ENCODE results near the gene ANO3. TPM values are rescaled to one million over a fixed set of nuclear protein-coding genes. Genes with fewer than 3 reads are reported as not detected.

Gene ANO3
- total and polyA plus RNA-seq, 4 donors, result 0.02 to 0.63 (median 0.16) TPM

DNA sequence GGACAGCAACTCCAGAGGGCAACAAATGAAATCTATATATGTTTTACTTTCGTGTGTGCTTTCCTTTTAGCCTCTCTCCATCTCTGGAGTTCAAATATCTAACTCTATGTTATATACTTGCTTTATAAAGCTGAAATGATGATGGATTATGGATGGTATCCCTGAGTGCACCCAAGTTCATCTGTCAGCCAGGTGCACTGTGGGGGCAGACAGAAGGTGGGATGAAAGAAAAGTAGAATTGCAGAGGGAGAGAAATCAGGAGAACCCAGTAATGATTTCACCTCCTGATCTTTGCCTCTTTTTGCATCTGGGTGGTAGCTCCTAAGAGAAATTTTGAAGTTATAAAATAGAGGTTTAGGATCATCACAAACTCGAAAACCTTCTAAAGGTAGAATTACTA is 237.7 kb downstream of the ANO3 start:
- Histone ChIP-seq H3K4me1 (ENCODE audit: control insufficient read depth in 5 of 5, insufficient read depth in 5 of 5, low read length in 5 of 5) (peaks cover 0 to 8% (median 0%) of the 10 kb centered on the region in 5 donors), H3K9me3 (ENCODE audit: control insufficient read depth in 4 of 4, insufficient read depth in 3 of 4, low read length in 3 of 4) (no peaks in the 10 kb centered on the region), H3K36me3 (ENCODE audit: control insufficient read depth in 4 of 4, insufficient read depth in 4 of 4, low read length in 4 of 4) (no peaks in the 10 kb centered on the region), H3K4me3 (no peak overlapping the region), H3K27ac (ENCODE audit: low read depth in 1 of 2, low read length in 1 of 2) (no peak overlapping the region), H3K9ac (ENCODE audit: insufficient read depth in 1 of 2, low read length in 2 of 2) (no peak overlapping the region), H3K27me3 (ENCODE audit: control insufficient read depth in 3 of 3, insufficient read depth in 3 of 3, low read length in 2 of 3) (no peaks in the 10 kb centered on the region)
- WGBS, 2 donors, result 71% methylated on average over 2 of the region's 2 CpGs
- ATAC-seq (ENCODE audit: insufficient read depth, low FRiP score), result no peak
- DNase-seq, result no peak
- no peak for TF ChIP-seq CTCF (IDR thresholded peaks at IDR 0.05; ENCODE audit: control extremely low read depth, extremely low read depth)

- ATAC-seq (ENCODE audit: insufficient read depth, low FRiP score) (peak; percentile 30), DNase-seq (no peak)
- no peaks in the 10 kb centered on the region for H3K9me3 ChIP-seq (ENCODE audit: control insufficient read depth in 4 of 4, insufficient read depth in 3 of 4, low read length in 3 of 4)
- peak within 1 kb of the TSS in 1 of 2 donors; percentile 64 for H3K27ac ChIP-seq (ENCODE audit: low read depth in 1 of 2, low read length in 1 of 2)
- TF ChIP-seq CTCF (IDR thresholded peaks at IDR 0.05; ENCODE audit: control extremely low read depth, extremely low read depth), result no peak
- H3K4me1 ChIP-seq (ENCODE audit: control insufficient read depth in 5 of 5, insufficient read depth in 5 of 5, low read length in 5 of 5), result peaks cover 0 to 8% (median 0%) of the 10 kb centered on the region in 5 donors
- 60 to 77% methylated on average over 12 of the region's 12 CpGs for WGBS, 2 donors
- no peak within 1 kb of the TSS for H3K9ac ChIP-seq (ENCODE audit: insufficient read depth in 1 of 2, low read length in 2 of 2)
- no peaks in the 10 kb centered on the region for H3K27me3 ChIP-seq (ENCODE audit: control insufficient read depth in 3 of 3, insufficient read depth in 3 of 3, low read length in 2 of 3)
- no peaks in the 10 kb centered on the region for H3K36me3 ChIP-seq (ENCODE audit: control insufficient read depth in 4 of 4, insufficient read depth in 4 of 4, low read length in 4 of 4)
- no peak within 1 kb of the TSS for H3K4me3 ChIP-seq
Measured at GRCh38 chr11:26571861-26572654, 240.1 kb downstream of the ANO3 start, which contains the start of gene MUC15. TSS of gene MUC15 (minus strand) at chr11:26572263. CDS start at chr11:26567094, 5,169 bp downstream.

- TF ChIP-seq CTCF (IDR thresholded peaks at IDR 0.05; ENCODE audit: control extremely low read depth, extremely low read depth), result no peak
- peaks cover 0 to 8% (median 0%) of the 10 kb centered on the region in 5 donors for H3K4me1 ChIP-seq (ENCODE audit: control insufficient read depth in 5 of 5, insufficient read depth in 5 of 5, low read length in 5 of 5)
- no peak overlapping the region for H3K4me3 ChIP-seq
- H3K27ac ChIP-seq (ENCODE audit: low read depth in 1 of 2, low read length in 1 of 2), result peak overlapping the region in 1 of 2 donors; percentile 64
- no peak overlapping the region for H3K9ac ChIP-seq (ENCODE audit: insufficient read depth in 1 of 2, low read length in 2 of 2)
- WGBS, 2 donors, result 68 to 80% methylated on average over 11 of the region's 11 CpGs
- H3K36me3 ChIP-seq (ENCODE audit: control insufficient read depth in 4 of 4, insufficient read depth in 4 of 4, low read length in 4 of 4), result no peaks in the 10 kb centered on the region
- ATAC-seq (ENCODE audit: insufficient read depth, low FRiP score) (peak; percentile 91), DNase-seq (peak in 2 of 3 donors; percentile 58 to 69)
- no peaks in the 10 kb centered on the region for H3K27me3 ChIP-seq (ENCODE audit: control insufficient read depth in 3 of 3, insufficient read depth in 3 of 3, low read length in 2 of 3)
- no peaks in the 10 kb centered on the region for H3K9me3 ChIP-seq (ENCODE audit: control insufficient read depth in 4 of 4, insufficient read depth in 3 of 4, low read length in 3 of 4)
Measured at GRCh38 chr11:26572770-26573402, 241.0 kb downstream of the ANO3 start.

All from lung (tissue), 12 donors.